DND-41 (cell line): Measurements from ENCODE around the gene TMOD3.

ENCODE experiments used
- EZH2 ChIP-seq: IDR thresholded peaks from 3 replicates; pipeline ENCODE4 v1.6.1; 2012; ENCODE audit warnings: borderline replicate concordance, low read depth, mild to moderate bottlenecking, moderate library complexity, low read length, inconsistent platforms; ENCODE audit not compliant: severe bottlenecking
- TF ChIP-seq, protein P1 (sequence below): IDR thresholded peaks from 2 replicates; pipeline ENCODE4 v1.5.1; 2012; ENCODE audit warnings: borderline replicate concordance, low read length, moderate library complexity, mild to moderate bottlenecking; ENCODE audit not compliant: poor library complexity, severe bottlenecking; ENCODE audit errors: extremely low read depth

DNA sequence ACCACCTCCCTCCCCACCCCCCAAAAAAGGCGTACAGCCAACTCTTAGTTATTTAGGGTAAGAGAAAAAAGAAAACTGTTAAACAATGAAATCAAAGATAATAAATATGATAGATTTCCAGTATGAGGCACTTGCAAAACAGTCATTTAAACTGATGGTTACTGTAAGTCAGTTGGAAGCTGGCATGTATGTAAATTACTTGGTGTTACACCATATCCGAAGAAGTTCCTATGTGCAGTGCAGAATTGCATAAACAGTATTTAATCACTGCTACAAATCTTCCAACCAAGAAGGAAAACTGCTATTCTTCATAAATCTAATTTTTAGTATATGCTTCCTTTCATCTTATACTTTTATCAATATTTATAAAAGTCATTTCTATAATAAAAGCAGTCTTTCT is 80.1 kb downstream of the TMOD3 start:
- TF ChIP-seq EZH2: no peak
- TF ChIP-seq, protein P1, sequence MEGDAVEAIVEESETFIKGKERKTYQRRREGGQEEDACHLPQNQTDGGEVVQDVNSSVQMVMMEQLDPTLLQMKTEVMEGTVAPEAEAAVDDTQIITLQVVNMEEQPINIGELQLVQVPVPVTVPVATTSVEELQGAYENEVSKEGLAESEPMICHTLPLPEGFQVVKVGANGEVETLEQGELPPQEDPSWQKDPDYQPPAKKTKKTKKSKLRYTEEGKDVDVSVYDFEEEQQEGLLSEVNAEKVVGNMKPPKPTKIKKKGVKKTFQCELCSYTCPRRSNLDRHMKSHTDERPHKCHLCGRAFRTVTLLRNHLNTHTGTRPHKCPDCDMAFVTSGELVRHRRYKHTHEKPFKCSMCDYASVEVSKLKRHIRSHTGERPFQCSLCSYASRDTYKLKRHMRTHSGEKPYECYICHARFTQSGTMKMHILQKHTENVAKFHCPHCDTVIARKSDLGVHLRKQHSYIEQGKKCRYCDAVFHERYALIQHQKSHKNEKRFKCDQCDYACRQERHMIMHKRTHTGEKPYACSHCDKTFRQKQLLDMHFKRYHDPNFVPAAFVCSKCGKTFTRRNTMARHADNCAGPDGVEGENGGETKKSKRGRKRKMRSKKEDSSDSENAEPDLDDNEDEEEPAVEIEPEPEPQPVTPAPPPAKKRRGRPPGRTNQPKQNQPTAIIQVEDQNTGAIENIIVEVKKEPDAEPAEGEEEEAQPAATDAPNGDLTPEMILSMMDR: no peak
